Spleen (tissue), 7 donors: ENCODE results near the gene TRABD2A.

Experiments
- POLR2A ChIP-seq, 3 donors: fragments of 450-650 bp; IDR thresholded peaks; one replicate each; pipeline ENCODE4 v1.5.1; 2017; ENCODE audit warnings: antibody characterized with exemption in 3 of 3, mild to moderate bottlenecking in 1 of 3
- POLR2AphosphoS5 ChIP-seq, 3 donors: sonication (generic); formaldehyde crosslinking; IDR thresholded peaks; one replicate each; pipeline ENCODE4 v1.5.1; 2017; ENCODE audit warnings: antibody characterized with exemption in 3 of 3
- TF ChIP-seq, protein P1 (sequence below), 11 experiments: fragments of 200-600 bp in 7 of 11; fragments of 450-650 bp in 4 of 11; sonication (generic) in 4 of 11; IDR thresholded peaks in 8 of 11; conservative IDR thresholded peaks in 3 of 11; 1 replicate in 7 of 11; 2 replicates in 4 of 11; pipeline versions ENCODE4 v1.4.0 to v1.8.0; 2016 to 2021; ENCODE audit warnings: antibody characterized with exemption in 11 of 11, inconsistent platforms in 4 of 11, mild to moderate bottlenecking in 1 of 11
- donor health status: DM: no; HTN: no; CAD: no; lungs with moderate emphysema.
- donor health status: DM: no; HTN: no; CAD: no.
- donor health status: DM: no; HTN: no; CAD: no.

DNA sequence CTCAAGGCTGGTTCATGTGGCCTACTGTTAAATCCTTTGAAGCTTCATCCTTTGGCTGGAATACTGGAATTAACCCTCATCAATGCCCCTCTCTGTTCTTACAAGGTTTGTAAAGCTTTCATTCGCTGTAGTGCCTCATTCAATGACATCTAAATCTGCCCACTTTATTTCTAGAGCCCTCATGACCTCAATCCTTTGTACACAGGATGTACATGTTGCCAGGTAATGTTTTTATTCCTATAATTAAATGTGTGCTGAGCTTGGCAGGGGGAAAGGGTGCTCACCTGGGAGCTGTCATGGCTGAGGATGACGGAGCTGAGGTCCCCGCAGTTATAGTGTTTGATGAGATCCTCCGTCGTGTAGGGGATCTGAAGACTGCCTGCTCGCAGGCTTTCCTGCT, 39.3 kb downstream of the TRABD2A start:
- no peak for TF ChIP-seq POLR2AphosphoS5 (IDR thresholded peaks at IDR 0.05)
- TF ChIP-seq, protein P1, sequence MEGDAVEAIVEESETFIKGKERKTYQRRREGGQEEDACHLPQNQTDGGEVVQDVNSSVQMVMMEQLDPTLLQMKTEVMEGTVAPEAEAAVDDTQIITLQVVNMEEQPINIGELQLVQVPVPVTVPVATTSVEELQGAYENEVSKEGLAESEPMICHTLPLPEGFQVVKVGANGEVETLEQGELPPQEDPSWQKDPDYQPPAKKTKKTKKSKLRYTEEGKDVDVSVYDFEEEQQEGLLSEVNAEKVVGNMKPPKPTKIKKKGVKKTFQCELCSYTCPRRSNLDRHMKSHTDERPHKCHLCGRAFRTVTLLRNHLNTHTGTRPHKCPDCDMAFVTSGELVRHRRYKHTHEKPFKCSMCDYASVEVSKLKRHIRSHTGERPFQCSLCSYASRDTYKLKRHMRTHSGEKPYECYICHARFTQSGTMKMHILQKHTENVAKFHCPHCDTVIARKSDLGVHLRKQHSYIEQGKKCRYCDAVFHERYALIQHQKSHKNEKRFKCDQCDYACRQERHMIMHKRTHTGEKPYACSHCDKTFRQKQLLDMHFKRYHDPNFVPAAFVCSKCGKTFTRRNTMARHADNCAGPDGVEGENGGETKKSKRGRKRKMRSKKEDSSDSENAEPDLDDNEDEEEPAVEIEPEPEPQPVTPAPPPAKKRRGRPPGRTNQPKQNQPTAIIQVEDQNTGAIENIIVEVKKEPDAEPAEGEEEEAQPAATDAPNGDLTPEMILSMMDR (IDR thresholded peaks at IDR 0.05 in 8 of 11, conservative IDR thresholded peaks at IDR 0.05 in 3 of 11): no peak
- no peak for TF ChIP-seq POLR2A (IDR thresholded peaks at IDR 0.05)
